H9 (cell line): Measurements from ENCODE around the gene ATP13A3. TPM values are rescaled to one million over a fixed set of nuclear protein-coding genes. Genes with fewer than 3 reads are reported as not detected.
A peak's percentile ranks its signal among the peaks of the same experiment; 100 is the strongest.

Experiments used
- DNase-seq: peaks from one replicate; pipeline ENCODE4 v3.0.0-alpha.2; 2017
- H2AFZ ChIP-seq: one replicate; pipeline ENCODE4 v1.6.1; 2013; ENCODE audit warnings: mild to moderate bottlenecking, low read length, control low read depth, moderate library complexity
- H2AK5ac ChIP-seq: 2 replicates; pipeline ENCODE4 v1.6.1; 2013; ENCODE audit warnings: low read length, control low read depth, mixed read lengths; ENCODE audit not compliant: insufficient read length
- H2BK120ac ChIP-seq: one replicate; pipeline ENCODE4 v1.6.1; 2013; ENCODE audit warnings: low read depth, mild to moderate bottlenecking, low read length, control low read depth, inconsistent platforms; ENCODE audit not compliant: poor library complexity, severe bottlenecking
- H2BK12ac ChIP-seq: 2 replicates; pipeline ENCODE4 v1.6.1; 2013; ENCODE audit warnings: low read length, control low read depth, mixed read lengths, low read depth; ENCODE audit not compliant: insufficient read length
- H2BK15ac ChIP-seq: 2 replicates; pipeline ENCODE4 v1.6.1; 2013; ENCODE audit warnings: low read depth, low read length, control low read depth
- H2BK20ac ChIP-seq: one replicate; pipeline ENCODE4 v1.6.1; 2013; ENCODE audit warnings: low read depth, mild to moderate bottlenecking, low read length, control low read depth, inconsistent platforms; ENCODE audit not compliant: poor library complexity, severe bottlenecking
- H2BK5ac ChIP-seq: 2 replicates; pipeline ENCODE4 v1.6.1; 2013; ENCODE audit warnings: low read length, control low read depth, mixed read lengths; ENCODE audit not compliant: insufficient read length
- H3K14ac ChIP-seq: 2 replicates; pipeline ENCODE4 v1.6.1; 2013; ENCODE audit warnings: low read length, control low read depth; ENCODE audit not compliant: insufficient read depth
- H3K18ac ChIP-seq: 2 replicates; pipeline ENCODE4 v1.6.1; 2013; ENCODE audit warnings: low read depth, mild to moderate bottlenecking, mixed read lengths, low read length, control low read depth; ENCODE audit not compliant: insufficient read length
- H3K23ac ChIP-seq: 2 replicates; pipeline ENCODE4 v1.6.1; 2013; ENCODE audit warnings: low read length, control low read depth, mixed read lengths, low read depth; ENCODE audit not compliant: insufficient read length
- H3K23me2 ChIP-seq: 2 replicates; pipeline ENCODE4 v1.6.1; 2013; ENCODE audit warnings: low read depth, mild to moderate bottlenecking, mixed read lengths, low read length, control low read depth; ENCODE audit not compliant: insufficient read length, poor library complexity, severe bottlenecking
- H3K27ac ChIP-seq: 2 replicates; pipeline ENCODE4 v1.5.1; 2013; ENCODE audit warnings: low read length, control low read depth, mixed read lengths, low read depth; ENCODE audit not compliant: insufficient read length
- H3K27me3 ChIP-seq: 2 replicates; pipeline ENCODE4 v1.6.1; 2013; ENCODE audit warnings: low read length, control low read depth, inconsistent platforms; ENCODE audit not compliant: insufficient read depth
- H3K4ac ChIP-seq: 2 replicates; pipeline ENCODE4 v1.6.1; 2013; ENCODE audit warnings: low read depth, mild to moderate bottlenecking, control low read depth, inconsistent platforms, low read length, moderate library complexity
- H3K4me1 ChIP-seq: 2 replicates; pipeline ENCODE4 v1.6.1; 2013; ENCODE audit warnings: low read length, control low read depth, inconsistent platforms; ENCODE audit not compliant: insufficient read depth
- H3K4me2 ChIP-seq: 2 replicates; pipeline ENCODE4 v1.6.1; 2013; ENCODE audit warnings: low read length, control low read depth, mixed read lengths; ENCODE audit not compliant: insufficient read length, insufficient read depth
- H3K56ac ChIP-seq: 2 replicates; pipeline ENCODE4 v1.6.1; 2013; ENCODE audit warnings: low read depth, mild to moderate bottlenecking, mixed read lengths, low read length, control low read depth; ENCODE audit not compliant: insufficient read length
- H3K79me1 ChIP-seq: 2 replicates; pipeline ENCODE4 v1.6.1; 2013; ENCODE audit warnings: low read depth, mild to moderate bottlenecking, moderate library complexity, low read length, control low read depth, inconsistent platforms; ENCODE audit not compliant: insufficient read depth, poor library complexity, severe bottlenecking
- H3K79me2 ChIP-seq: 2 replicates; pipeline ENCODE4 v1.6.1; 2013; ENCODE audit warnings: low read length, control low read depth, inconsistent platforms; ENCODE audit not compliant: insufficient read depth
- H3K9ac ChIP-seq: 2 replicates; pipeline ENCODE4 v1.6.1; 2013; ENCODE audit warnings: low read length, control low read depth, mixed read lengths; ENCODE audit not compliant: insufficient read length; ENCODE audit errors: extremely low read depth
- H3K9me3 ChIP-seq: one replicate; pipeline ENCODE4 v1.6.1; 2013; ENCODE audit warnings: low read depth, low read length, inconsistent platforms; ENCODE audit not compliant: control insufficient read depth
- H3T11ph ChIP-seq: one replicate; pipeline ENCODE4 v1.6.1; 2013; ENCODE audit warnings: mild to moderate bottlenecking, low read length, control low read depth, inconsistent platforms
- H4K20me1 ChIP-seq: one replicate; pipeline ENCODE4 v1.6.1; 2013; ENCODE audit not compliant: control insufficient read depth, insufficient read length, insufficient read depth
- H4K5ac ChIP-seq: 2 replicates; pipeline ENCODE4 v1.6.1; 2013; ENCODE audit warnings: low read depth, mild to moderate bottlenecking, mixed read lengths, low read length, control low read depth; ENCODE audit not compliant: insufficient read length
- H4K8ac ChIP-seq: replicated peaks from 2 replicates; pipeline ENCODE4 v1.6.1; 2013; ENCODE audit warnings: low read length, control low read depth, mixed read lengths, low read depth; ENCODE audit not compliant: insufficient read length
- H4K91ac ChIP-seq: 2 replicates; pipeline ENCODE4 v1.6.1; 2013; ENCODE audit warnings: low read depth, mild to moderate bottlenecking, moderate library complexity, mixed read lengths, low read length, control low read depth; ENCODE audit not compliant: insufficient read length
- H3K27ac Mint-ChIP-seq, 3 experiments: 2 replicates in 2 of 3; 3 replicates in 1 of 3; pipeline ENCODE4 v1.8.0; 2020 to 2021; ENCODE audit warnings: mixed read lengths in 3 of 3, mild to moderate bottlenecking in 1 of 3, moderate library complexity in 1 of 3
- H3K27me3 Mint-ChIP-seq: 2 replicates; pipeline ENCODE4 v1.8.0; 2021; ENCODE audit warnings: low read depth, mild to moderate bottlenecking, moderate library complexity, mixed read lengths
- H3K36me3 Mint-ChIP-seq, 3 experiments: 2 replicates in 2 of 3; 3 replicates in 1 of 3; pipeline ENCODE4 v1.8.0; 2020 to 2021; ENCODE audit warnings: low read depth in 3 of 3, mixed read lengths in 3 of 3; ENCODE audit not compliant: insufficient read depth in 1 of 3
- H3K4me1 Mint-ChIP-seq, 2 experiments: 2 replicates each; pipeline ENCODE4 v1.8.0; 2020; ENCODE audit warnings: mixed read lengths in 2 of 2
- H3K4me3 Mint-ChIP-seq, 2 experiments: 2 replicates in 1 of 2; 3 replicates in 1 of 2; pipeline ENCODE4 v1.8.0; 2020 to 2021; ENCODE audit warnings: mild to moderate bottlenecking in 2 of 2, mixed read lengths in 2 of 2, moderate library complexity in 1 of 2
- H3K9me3 Mint-ChIP-seq, 2 experiments: 2 replicates in 1 of 2; 3 replicates in 1 of 2; pipeline ENCODE4 v1.8.0; 2020; ENCODE audit warnings: mild to moderate bottlenecking in 2 of 2, mixed read lengths in 2 of 2, moderate library complexity in 1 of 2
- CTCF ChIP-seq: fragments of 200-600 bp; sonication (generic); conservative IDR thresholded peaks from 3 replicates; pipeline ENCODE4 v1.8.0; 2021; ENCODE audit warnings: antibody characterized with exemption, mild to moderate bottlenecking
- WGBS: extraction: QIAGEN DNeasy Blood & Tissue Kit; methylation state at CpG from one replicate; pipeline ENCODE4 v1.1.7; 2013; ENCODE audit warnings: missing lambda C conversion rate, low lambda C conversion rate, mixed read lengths; ENCODE audit not compliant: insufficient read length; ENCODE audit errors: extremely low coverage; 5-methylcytosine and 5-hydroxymethylcytosine counted together
- total RNA-seq: library from RNA; stranded (reverse); gene quantifications from 2 replicates; pipeline ENCODE4 v1.2.1, GENCODE V29; 2021

ATP13A3 gene
- total RNA-seq, 1 experiment from 2014 or later = 78.5 TPM

- no CpG with 5 or more reads among the region's 42 CpGs for WGBS
- H3T11ph ChIP-seq = no peak overlapping the region
- H3K4me1 ChIP-seq = no peaks in the 10 kb centered on the region
- no peak overlapping the region for H3K4ac ChIP-seq
- H2BK5ac ChIP-seq = no peak overlapping the region
- no peak overlapping the region for H3K23ac ChIP-seq
- H4K5ac ChIP-seq = no peak overlapping the region
- H3K9me3 ChIP-seq = no peaks in the 10 kb centered on the region
- H3K4me3 Mint-ChIP-seq = peak overlapping the region; percentile 86 to 93
- peak overlapping the region; percentile 86 for H3K4me2 ChIP-seq
- no peak overlapping the region for H2BK20ac ChIP-seq
- TF ChIP-seq CTCF = 0 out of 3 replicates have a peak, but pooled peaks have one; percentile 12
- H3K14ac ChIP-seq = peak overlapping the region; percentile 84
- no peak overlapping the region for H2AK5ac ChIP-seq
- no peak overlapping the region for H3K56ac ChIP-seq
- H3K18ac ChIP-seq = peak overlapping the region; percentile 80
- no peaks in the 10 kb centered on the region for H3K79me1 ChIP-seq
- H3K9me3 Mint-ChIP-seq = 0 out of 5 replicates have a peak, but pooled peaks cover 0 to 3% of the 10 kb centered on the region in 2 experiments
- H2BK15ac ChIP-seq = no peak overlapping the region
- no peak overlapping the region for H2BK120ac ChIP-seq
- H4K91ac ChIP-seq = no peak overlapping the region
- DNase-seq = no peak
- H3K9ac ChIP-seq = peak overlapping the region; percentile 39
- H3K4me1 Mint-ChIP-seq = peaks cover 14 to 18% of the 10 kb centered on the region in 2 experiments
- H3K79me2 ChIP-seq = peaks cover 13% of the 10 kb centered on the region; the same call in 1 of the 2 replicates
- peak overlapping the region in 2 of 3 experiments; percentile 64 to 92; a peak in 5 of 7 replicates for H3K27ac Mint-ChIP-seq
- peaks cover 3 to 19% (median 14%) of the 10 kb centered on the region in 3 experiments; a peak in 6 of 7 replicates for H3K36me3 Mint-ChIP-seq
- H2BK12ac ChIP-seq = no peak overlapping the region
- H2AFZ ChIP-seq = no peak overlapping the region
- H4K8ac ChIP-seq = no peak overlapping the region
- H3K23me2 ChIP-seq = peaks cover 13% of the 10 kb centered on the region
- H3K27me3 ChIP-seq = no peaks in the 10 kb centered on the region; the same call in 1 of the 2 replicates
- no peaks in the 10 kb centered on the region for H4K20me1 ChIP-seq
- H3K27me3 Mint-ChIP-seq = peaks cover 4% of the 10 kb centered on the region
- no peak overlapping the region for H3K27ac ChIP-seq
Observed at GRCh38 chr3:194485881-194486539, 792 bp downstream of the ATP13A3 start.
